Stomach (tissue), 9 donors: ENCODE results near the gene SLC22A1. TPM values are rescaled to one million over a fixed set of nuclear protein-coding genes. Genes with fewer than 3 reads are reported as not detected.
"Not testable (repeated sequence)": the region's sequence is repeated elsewhere in the genome, so short reads cannot be mapped to it uniquely, and the experiment has no call there.

ENCODE experiments used
- DNase-seq, 2 donors: peaks; one replicate each; pipeline versions ENCODE4 v3.0.0 to v3.0.0-alpha.2; 2013 to 2019
- H3K27ac ChIP-seq, 5 donors: fragments of 200-600 bp in 4 of 5; sonication (generic) in 4 of 5; one replicate each; pipeline ENCODE4 v1.5.1; 2013 to 2019; ENCODE audit warnings: mild to moderate bottlenecking in 1 of 5, moderate library complexity in 1 of 5
- H3K27me3 ChIP-seq, 3 donors: fragments of 200-600 bp; sonication (generic); one replicate each; pipeline ENCODE4 v1.5.1; 2017 to 2019; ENCODE audit warnings: mixed run types in 1 of 3
- H3K36me3 ChIP-seq, 4 donors: fragments of 200-600 bp; sonication (generic); 1 replicate in 3 of 4; 2 replicates in 1 of 4; pipeline ENCODE4 v1.5.1; 2016 to 2019
- H3K4me1 ChIP-seq, 4 donors: fragments of 200-600 bp; sonication (generic); one replicate each; pipeline ENCODE4 v1.5.1; 2016 to 2019
- H3K4me3 ChIP-seq, 4 donors: fragments of 200-600 bp; sonication (generic) in 3 of 4; one replicate each; pipeline ENCODE4 v1.5.1; 2016 to 2019; ENCODE audit warnings: mild to moderate bottlenecking in 1 of 4
- H3K9me3 ChIP-seq, 4 donors: fragments of 200-600 bp; sonication (generic); one replicate each; pipeline ENCODE4 v1.5.1; 2016 to 2019
- CTCF ChIP-seq, 7 experiments: fragments of 450-650 bp in 4 of 7; fragments of 200-600 bp in 3 of 7; sonication (generic) in 3 of 7; IDR thresholded peaks; one replicate each; pipeline ENCODE4 v1.5.1; 2016 to 2019; ENCODE audit warnings: antibody characterized with exemption in 7 of 7, control low read depth in 2 of 7, mild to moderate bottlenecking in 1 of 7
- EP300 ChIP-seq: sonication (generic); formaldehyde crosslinking; IDR thresholded peaks from one replicate; pipeline ENCODE4 v1.6.1; 2017; ENCODE audit warnings: antibody characterized with exemption
- POLR2A ChIP-seq, 4 donors: fragments of 450-650 bp; IDR thresholded peaks; one replicate each; pipeline ENCODE4 v1.6.1; 2016; ENCODE audit warnings: antibody characterized with exemption in 4 of 4, control low read depth in 2 of 4, mild to moderate bottlenecking in 1 of 4, moderate library complexity in 1 of 4
- POLR2AphosphoS5 ChIP-seq, 3 donors: sonication (generic); formaldehyde crosslinking; IDR thresholded peaks; one replicate each; pipeline ENCODE4 v1.6.1; 2016; ENCODE audit warnings: antibody characterized with exemption in 3 of 3
- WGBS, 5 donors: extraction: QIAGEN DNeasy Blood & Tissue Kit in 3 of 5; methylation state at CpG; one replicate each; pipeline versions ENCODE4 v1.1.5 to v1.1.7; 2013 to 2018; 5-methylcytosine and 5-hydroxymethylcytosine counted together
- intact Hi-C: fragments of 100-400 bp; cut with DNase I; formaldehyde crosslinking; loops from one replicate; pipeline ENCODE4 v1.15.1; 2023; ENCODE audit warnings: low total_unique reads
- polyA plus RNA-seq, 3 donors: library from polyadenylated mRNA; stranded (reverse); fragments of 200-250 nt; gene quantifications; one replicate each; pipeline ENCODE4 v1.2.3, GENCODE V29; 2013
- total RNA-seq, 5 donors: library from RNA; depleted of rRNA; stranded (reverse); fragments of >200 nt; gene quantifications; one replicate each; pipeline versions ENCODE4 v1.1.0 to v1.2.3, GENCODE V29; 2014 to 2016
- donor health status: healthy with polysubstance abuse.
- donor health status: Bipolar disorder and iron deficiency.
- donor health status: healthy.

SLC22A1 gene
- total and polyA plus RNA-seq, 8 donors = 0.20 to 36.2 (median 2.2) TPM; not detected in 2

- Histone ChIP-seq H3K36me3 (no peaks in the 10 kb centered on the region), H3K27me3 (no peaks in the 10 kb centered on the region), H3K4me3 (no peak overlapping the region), H3K4me1 (peaks cover 4 to 10% (median 6%) of the 10 kb centered on the region in 4 donors), H3K9me3 (no peaks in the 10 kb centered on the region), H3K27ac (no peak overlapping the region)
- TF ChIP-seq POLR2A (IDR thresholded peaks at IDR 0.05) = no peak
- no peak for TF ChIP-seq POLR2AphosphoS5 (IDR thresholded peaks at IDR 0.05)
- TF ChIP-seq EP300 = no peak
- TF ChIP-seq CTCF (IDR thresholded peaks at IDR 0.05) = no peak
- intact Hi-C loops = no loop called here
- 77 to 82% (median 80%) methylated on average over 4 of the region's 4 CpGs for WGBS, 5 donors
- peak in 1 of 2 donors; percentile 4 for DNase-seq
These were observed 10.7 kb downstream of the SLC22A1 start for GRCh38 chr6:160132297-160132637.

GRCh38 chr6:160132776-160133338, 11.2 kb downstream of the SLC22A1 start:
- H3K4me1 ChIP-seq = peaks cover 9 to 16% (median 11%) of the 10 kb centered on the region in 4 donors
- TF ChIP-seq POLR2AphosphoS5 (IDR thresholded peaks at IDR 0.05) = no peak
- TF ChIP-seq POLR2A (IDR thresholded peaks at IDR 0.05) = no peak
- TF ChIP-seq CTCF (IDR thresholded peaks at IDR 0.05) = no peak
- no peak for TF ChIP-seq EP300
- intact Hi-C loops = no loop called here
- no peaks in the 10 kb centered on the region for H3K9me3 ChIP-seq
- H3K27ac ChIP-seq = no peak overlapping the region
- H3K4me3 ChIP-seq = no peak overlapping the region
- no peaks in the 10 kb centered on the region for H3K27me3 ChIP-seq
- DNase-seq = peak in 1 of 2 donors; percentile 20
- H3K36me3 ChIP-seq = no peaks in the 10 kb centered on the region
- WGBS, 5 donors = 60 to 86% (median 82%) methylated on average over 12 of the region's 12 CpGs

- Histone ChIP-seq H3K4me3 (no peak overlapping the region), H3K27me3 (no peaks in the 10 kb centered on the region), H3K27ac (no peak overlapping the region), H3K9me3 (no peaks in the 10 kb centered on the region), H3K36me3 (no peaks in the 10 kb centered on the region), H3K4me1 (peaks cover 16 to 24% (median 17%) of the 10 kb centered on the region in 4 donors)
- intact Hi-C loops = no loop called here
- TF ChIP-seq POLR2AphosphoS5 (IDR thresholded peaks at IDR 0.05) (no peak), CTCF (IDR thresholded peaks at IDR 0.05) (no peak), EP300 (no peak), POLR2A (IDR thresholded peaks at IDR 0.05) (no peak)
- WGBS, 5 donors = 87 to 94% (median 91%) methylated on average over 41 to 47 of the region's 47 CpGs
- no peak for DNase-seq
These were observed 12.1 kb downstream of the SLC22A1 start for GRCh38 chr6:160133441-160134336.

- H3K27me3 ChIP-seq, H3K4me3 ChIP-seq, DNase-seq, intact Hi-C loops, H3K36me3 ChIP-seq, H3K27ac ChIP-seq, H3K9me3 ChIP-seq: not testable (repeated sequence)
- WGBS, 5 donors = 88 to 93% (median 92%) methylated on average over 19 to 20 of the region's 20 CpGs
- peaks cover 20 to 30% (median 23%) of the 10 kb centered on the region in 4 donors for H3K4me1 ChIP-seq
These were observed 12.7 kb downstream of the SLC22A1 start for GRCh38 chr6:160134337-160134751.
